Endothelial cell of umbilical vein (primary cell): ENCODE results near the gene RNU6-9. TPM values are rescaled to one million over a fixed set of nuclear protein-coding genes. Genes with fewer than 3 reads are reported as not detected.

ENCODE experiments used
- BruUV-seq: library from RNA; stranded (reverse); fragments of 400-500 nt; replicated peaks from 2 replicates; lab custom pipeline; 2021; lab: Mats Ljungman, UMichigan
- CTCF ChIA-PET: fragments of 300-600, 350-600 bp; sonication (Branson Sonifier 250); formaldehyde crosslinking; loops from one replicate; lab custom pipeline; 2021; ENCODE audit warnings: antibody characterized with exemption, inconsistent platforms; lab: Charles Lee
- POLR2A ChIA-PET: fragments of 300-600, 350-600 bp; sonication (Branson Sonifier 250); formaldehyde crosslinking; loops from one replicate; lab custom pipeline; 2021; ENCODE audit warnings: antibody characterized with exemption, inconsistent platforms; lab: Charles Lee
- DNase-seq: peaks from one replicate; pipeline ENCODE4 v3.0.0-alpha.2; 2011; ENCODE audit warnings: low read depth, low spot score
- FAIRE-seq: peaks from 2 replicates; lab custom pipeline; 2011; peaks lifted over from hg19 to GRCh38; lab: Jason Lieb, UNC
- H2AFZ ChIP-seq: 2 replicates; pipeline ENCODE4 v1.6.0; 2012; ENCODE audit warnings: low read depth, low read length, control low read depth, inconsistent platforms
- H3K27ac ChIP-seq: 2 replicates; pipeline ENCODE4 v1.5.1; 2011; ENCODE audit warnings: low read depth, mild to moderate bottlenecking, control low read depth, low read length, moderate library complexity; ENCODE audit not compliant: insufficient read depth
- H3K27me3 ChIP-seq, 2 experiments: 2 replicates each; pipeline versions ENCODE4 v1.6.0 to v1.6.1; 2011; ENCODE audit warnings: low read length in 2 of 2, mixed read lengths in 1 of 2; ENCODE audit not compliant: control insufficient read depth in 2 of 2, insufficient read depth in 2 of 2
- H3K36me3 ChIP-seq, 2 experiments: 2 replicates in 1 of 2; 3 replicates in 1 of 2; pipeline ENCODE4 v1.5.1; 2011; ENCODE audit warnings: low read length in 2 of 2, mild to moderate bottlenecking in 1 of 2, moderate library complexity in 1 of 2; ENCODE audit not compliant: control insufficient read depth in 2 of 2, insufficient read depth in 2 of 2; ENCODE audit errors: extremely low read depth in 1 of 2
- H3K4me1 ChIP-seq: 3 replicates; pipeline ENCODE4 v1.5.1; 2011; ENCODE audit warnings: mild to moderate bottlenecking, low read length; ENCODE audit not compliant: control insufficient read depth, insufficient read depth; ENCODE audit errors: extremely low read depth
- H3K4me2 ChIP-seq: 2 replicates; pipeline ENCODE4 v1.6.1; 2011; ENCODE audit warnings: low read length, control low read depth, mixed read lengths; ENCODE audit not compliant: insufficient read depth
- H3K4me3 ChIP-seq, 3 experiments: fragments of 200-600 bp in 1 of 3; sonication (generic), shearing (Covaris generic) in 1 of 3; replicated peaks in 1 of 3; 2 replicates each; pipeline ENCODE4 v1.5.1; 2011 to 2016; ENCODE audit warnings: control low read depth in 3 of 3, low read length in 3 of 3, mild to moderate bottlenecking in 2 of 3, inconsistent platforms in 1 of 3, low read depth in 1 of 3, moderate library complexity in 1 of 3; ENCODE audit not compliant: insufficient read depth in 1 of 3
- H3K79me2 ChIP-seq: 2 replicates; pipeline ENCODE4 v1.6.0; 2012; ENCODE audit warnings: low read length, inconsistent platforms; ENCODE audit not compliant: control insufficient read depth, insufficient read depth
- H3K9ac ChIP-seq: replicated peaks from 2 replicates; pipeline ENCODE3; 2011; ENCODE audit warnings: low read length, control low read depth; ENCODE audit not compliant: insufficient read depth; ENCODE audit errors: extremely low read depth
- H3K9me1 ChIP-seq: replicated peaks from 3 replicates; pipeline ENCODE4 v1.6.0; 2011; ENCODE audit warnings: mild to moderate bottlenecking, low read length; ENCODE audit not compliant: control insufficient read depth, insufficient read depth; ENCODE audit errors: extremely low read depth
- H3K9me3 ChIP-seq: replicated peaks from 2 replicates; pipeline ENCODE4 v1.5.1; 2012; ENCODE audit warnings: low read length, inconsistent platforms; ENCODE audit not compliant: control insufficient read depth, insufficient read depth
- H4K20me1 ChIP-seq: replicated peaks from 2 replicates; pipeline ENCODE3; 2011; ENCODE audit warnings: mild to moderate bottlenecking, low read length; ENCODE audit not compliant: control insufficient read depth, insufficient read depth; ENCODE audit errors: extremely low read depth
- CTCF ChIP-seq, 2 donors: IDR thresholded peaks; 1 replicate in 1 of 2; 2 replicates in 1 of 2; pipeline ENCODE4 v1.5.1; 2011; ENCODE audit warnings: low read length in 2 of 2, mild to moderate bottlenecking in 2 of 2, moderate library complexity in 2 of 2, control low read depth in 1 of 2, inconsistent platforms in 1 of 2, low read depth in 1 of 2; ENCODE audit not compliant: insufficient read depth in 1 of 2; ENCODE audit errors: extremely low read depth in 1 of 2
- EZH2 ChIP-seq: IDR thresholded peaks from 2 replicates; pipeline ENCODE4 v1.6.1; 2012; ENCODE audit warnings: borderline replicate concordance, low read depth, mild to moderate bottlenecking, moderate library complexity, low read length, inconsistent platforms; ENCODE audit not compliant: severe bottlenecking
- MAX ChIP-seq: IDR thresholded peaks from 2 replicates; pipeline ENCODE4 v1.6.1; 2011; ENCODE audit not compliant: insufficient read depth, insufficient read length
- POLR2AphosphoS5 ChIP-seq: IDR thresholded peaks from 2 replicates; pipeline ENCODE4 v1.6.1; 2012; ENCODE audit warnings: low read depth, mild to moderate bottlenecking, control low read depth, low read length, moderate library complexity; ENCODE audit not compliant: insufficient read depth
- dilution Hi-C: fragments of 300-500 bp; cut with MboI; formaldehyde crosslinking; loops from one replicate; pipeline ENCODE4 v1.15.0; 2019; ENCODE audit warnings: low sequenced_read_pairs; ENCODE audit not compliant: extremely low pct_ligation_motif_present
- intact Hi-C: fragments of 100-400 bp; cut with micrococcal nuclease; formaldehyde crosslinking; loops from one replicate; pipeline ENCODE4 v1.10.0; 2022
- polyA plus RNA-seq, 4 experiments: library from polyadenylated mRNA; depleted of rRNA in 3 of 4; stranded (reverse) in 3 of 4; unstranded in 1 of 4; fragments of >200 nt; gene quantifications; 2 replicates each; pipeline versions ENCODE4 v1.2.1 to v1.2.3, GENCODE V29; 2011 to 2012; ENCODE audit warnings: missing spikeins in 1 of 4
- total RNA-seq: library from RNA; stranded (reverse); gene quantifications from 2 replicates; pipeline ENCODE4 v1.2.3, GENCODE V29; 2021

RNU6-9 gene
- total and polyA plus RNA-seq, 2 donors (not counting 3 experiments of a cell fraction or from before 2014, with no cell fraction given): not detected

GRCh38 chr19:850979-851335 lies 42.3 kb upstream of the RNU6-9 start:
- TF ChIP-seq EZH2 (no peak), CTCF (IDR thresholded peaks at IDR 0.05; ENCODE audit: extremely low read depth in 1 of 2, insufficient read depth in 1 of 2, low read depth in 1 of 2, low read length in 2 of 2) (no peak), POLR2AphosphoS5 (no peak), MAX (no peak)
- H3K9ac ChIP-seq: no peak overlapping the region
- no peaks in the 10 kb centered on the region for H3K9me3 ChIP-seq
- H4K20me1 ChIP-seq: no peaks in the 10 kb centered on the region
- no peaks in the 10 kb centered on the region for H3K36me3 ChIP-seq
- peak overlapping the region; percentile 55 for H2AFZ ChIP-seq
- intact Hi-C loops (no loop called here), dilution Hi-C loops (no loop called here)
- no peak overlapping the region for H3K4me2 ChIP-seq
- H3K79me2 ChIP-seq: no peaks in the 10 kb centered on the region
- no TSS peak for BruUV-seq
- ChIA-PET CTCF (interaction anchor here (1.1 kb wide), 1 partner anchor 81 kb away, joined by 10 read pairs; no protein-coding TSS in a partner anchor), POLR2A (no interaction called here)
- H3K27ac ChIP-seq: no peak overlapping the region
- H3K4me3 ChIP-seq: no peak overlapping the region
- FAIRE-seq (no peak), DNase-seq (no peak)
- no peaks in the 10 kb centered on the region for H3K9me1 ChIP-seq
- no peaks in the 10 kb centered on the region for H3K27me3 ChIP-seq
- no peaks in the 10 kb centered on the region for H3K4me1 ChIP-seq
